RWPE1 (cell line): ENCODE data around the gene CHAD.

Experiments used
- CTCF ChIA-PET: fragments of 350-600 bp; sonication (Branson Sonifier 250); formaldehyde crosslinking; extraction: SDS; loops from one replicate; lab custom pipeline; 2021; lab: Yijun Ruan, JAX
- POLR2A ChIA-PET: fragments of 400-600 bp; formaldehyde crosslinking; extraction: SDS; loops from one replicate; lab custom pipeline; 2020; ENCODE audit warnings: antibody characterized with exemption; ENCODE audit not compliant: low non-redundant PET; lab: Yijun Ruan, JAX
- DNase-seq: peaks from one replicate; pipeline ENCODE4 v3.0.0; 2012; ENCODE audit warnings: low spot score
- H3K27ac ChIP-seq: fragments of 450-650 bp; 2 replicates; pipeline ENCODE4 v1.5.1; 2017
- CTCF ChIP-seq: fragments of 450-650 bp; conservative IDR thresholded peaks from 2 replicates; pipeline ENCODE4 v1.5.1; 2017; ENCODE audit warnings: low read depth, mild to moderate bottlenecking

The CHAD gene

GRCh38 chr17:50451943-50452629 is 16.6 kb downstream of the CHAD start:
- no peak for DNase-seq
- no peak for TF ChIP-seq CTCF
- CTCF ChIA-PET: interaction anchor here (0.8 kb wide), 1 partner anchor 23 kb away, joined by 3 read pairs; no protein-coding TSS in a partner anchor
- H3K27ac ChIP-seq: no peak overlapping the region
- POLR2A ChIA-PET: no interaction called here

GRCh38 chr17:50448643-50449042 is 20.0 kb downstream of the CHAD start:
- no peak overlapping the region for H3K27ac ChIP-seq
- ChIA-PET CTCF (no interaction called here), POLR2A (no interaction called here)
- TF ChIP-seq CTCF: no peak
- DNase-seq: no peak

GRCh38 chr17:50447870-50448595 is 20.6 kb downstream of the CHAD start:
- ChIA-PET CTCF (no interaction called here), POLR2A (no interaction called here)
- DNase-seq: no peak
- no peak for TF ChIP-seq CTCF
- no peak overlapping the region for H3K27ac ChIP-seq

GRCh38 chr17:50445730-50446325 is 22.9 kb downstream of the CHAD start:
- ChIA-PET POLR2A (no interaction called here), CTCF (interaction anchor here (0.6 kb wide), 1 partner anchor 111 kb away, joined by 4 read pairs; no protein-coding TSS in a partner anchor)
- H3K27ac ChIP-seq: no peak overlapping the region
- TF ChIP-seq CTCF: no peak
- DNase-seq: no peak

- ChIA-PET CTCF (interaction anchor here (0.6 kb wide), 1 partner anchor 110 kb away, joined by 4 read pairs; no protein-coding TSS in a partner anchor), POLR2A (no interaction called here)
- H3K27ac ChIP-seq: no peak overlapping the region
- no peak for TF ChIP-seq CTCF
- DNase-seq: no peak
These were observed 23.6 kb downstream of the CHAD start for GRCh38 chr17:50444841-50445715.

GRCh38 chr17:50443505-50443974 is 25.1 kb downstream of the CHAD start:
- ChIA-PET POLR2A (no interaction called here), CTCF (interaction anchor here (0.6 to 0.9 kb wide), 3 partner anchors 36 to 1232 kb away, joined by 3 to 4 read pairs (median 4); no protein-coding TSS in a partner anchor)
- DNase-seq: no peak
- H3K27ac ChIP-seq: peak overlapping the region; percentile 83; the same call in 1 of the 2 replicates
- no peak for TF ChIP-seq CTCF
